Measurements from ENCODE around the gene KRT85.

GRCh38 chr12:52369211-52369610 is 1.9 kb upstream of the KRT85 start:
- TF ChIP-seq CTCF (optimal IDR thresholded peaks at IDR 0.05 in 1 of 3, IDR thresholded peaks at IDR 0.05 in 1 of 3, conservative IDR thresholded peaks at IDR 0.05 in 1 of 3; ENCODE audit: extremely low read depth in 1 of 3, insufficient read depth in 2 of 3, low read length in 3 of 3) (no peak), EZH2 (IDR thresholded peaks at IDR 0.05; ENCODE audit: low read length) (no peak)

Measured in keratinocyte (primary cell).